Measurements from ENCODE around the gene MCIDAS. TPM values are rescaled to one million over a fixed set of nuclear protein-coding genes. Genes with fewer than 3 reads are reported as not detected.
A peak's percentile ranks its signal among the peaks of the same experiment; 100 is the strongest.

Gene MCIDAS
- total RNA-seq (not detected), polyA plus RNA-seq (not detected)
- long read RNA-seq, donor 1 = 0 reads
- long read RNA-seq, donor 2 = 0 reads

DNA sequence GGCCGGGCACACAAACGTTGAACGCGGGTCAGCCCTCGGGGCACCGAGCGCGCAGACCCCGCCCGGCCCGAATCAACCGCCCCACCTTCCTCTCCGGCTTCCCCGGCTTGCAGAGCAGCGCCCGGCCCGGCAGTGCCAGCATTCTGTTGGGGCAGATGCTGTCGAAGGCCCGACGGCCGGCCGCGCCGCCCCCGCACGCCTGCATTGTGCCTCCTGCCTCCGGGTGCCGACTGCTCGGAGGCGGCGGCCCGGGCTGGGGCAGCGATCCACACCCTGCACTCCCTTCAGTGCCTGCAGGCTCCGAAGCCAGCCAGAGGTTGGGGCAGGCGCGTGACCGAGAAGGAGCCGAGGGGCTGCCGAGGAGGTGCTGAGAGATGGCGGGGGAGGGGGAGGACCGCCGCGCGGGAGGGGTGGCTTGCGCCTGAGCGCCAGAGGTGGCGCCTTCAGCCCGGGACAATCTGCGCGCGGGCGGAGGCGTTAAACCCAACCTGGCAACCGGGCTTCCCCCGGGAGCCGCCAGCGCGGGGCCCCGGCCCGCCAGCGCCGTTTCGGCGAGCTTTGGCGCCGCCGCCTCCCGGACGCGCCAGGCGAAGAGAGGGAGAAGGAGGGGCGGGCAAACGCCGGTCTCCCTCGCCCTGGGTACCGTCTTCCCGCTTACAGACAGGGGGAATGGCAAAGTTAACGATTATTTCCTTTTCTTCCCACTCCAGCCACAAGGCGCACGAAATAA is at the start of gene MCIDAS:
Gene MCIDAS (minus strand): TSS at position 382 of the 730 bp plus-strand sequence. CDS start 177 bp downstream, at position 205.
- peaks cover 54 to 100% (median 100%) of the 10 kb centered on the region in 7 donors for H3K27me3 ChIP-seq (replicated peaks in 1 of 7)
- DNase-seq = peak; percentile 80

DNA sequence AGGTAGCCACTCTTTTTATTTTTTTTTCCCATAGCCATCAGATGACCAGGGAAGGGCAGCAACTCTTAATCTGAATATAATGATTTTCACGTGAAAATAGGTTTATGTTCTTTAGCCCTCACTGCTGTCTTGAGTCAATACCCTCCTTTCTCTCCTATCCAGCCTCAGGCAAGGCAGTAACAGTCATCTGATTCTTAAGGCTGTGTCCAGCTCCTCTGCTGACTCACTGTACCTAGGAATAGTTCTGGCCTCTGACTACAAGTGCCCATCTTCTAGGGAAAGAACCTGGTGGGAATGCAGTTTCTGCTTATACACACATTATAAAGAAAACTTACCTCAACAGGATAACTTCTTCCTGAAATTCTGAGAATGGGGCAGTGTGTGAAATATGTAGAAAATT is 49.7 kb upstream of the MCIDAS start:
- H3K36me3 ChIP-seq = peaks cover 4 to 100% (median 84%) of the 10 kb centered on the region in 6 donors
- H3K4me1 ChIP-seq = no peaks in the 10 kb centered on the region
- TF ChIP-seq POLR2AphosphoS5 (IDR thresholded peaks at IDR 0.05) (no peak), POLR2A (IDR thresholded peaks at IDR 0.05) (no peak)
- TF ChIP-seq, protein P1, sequence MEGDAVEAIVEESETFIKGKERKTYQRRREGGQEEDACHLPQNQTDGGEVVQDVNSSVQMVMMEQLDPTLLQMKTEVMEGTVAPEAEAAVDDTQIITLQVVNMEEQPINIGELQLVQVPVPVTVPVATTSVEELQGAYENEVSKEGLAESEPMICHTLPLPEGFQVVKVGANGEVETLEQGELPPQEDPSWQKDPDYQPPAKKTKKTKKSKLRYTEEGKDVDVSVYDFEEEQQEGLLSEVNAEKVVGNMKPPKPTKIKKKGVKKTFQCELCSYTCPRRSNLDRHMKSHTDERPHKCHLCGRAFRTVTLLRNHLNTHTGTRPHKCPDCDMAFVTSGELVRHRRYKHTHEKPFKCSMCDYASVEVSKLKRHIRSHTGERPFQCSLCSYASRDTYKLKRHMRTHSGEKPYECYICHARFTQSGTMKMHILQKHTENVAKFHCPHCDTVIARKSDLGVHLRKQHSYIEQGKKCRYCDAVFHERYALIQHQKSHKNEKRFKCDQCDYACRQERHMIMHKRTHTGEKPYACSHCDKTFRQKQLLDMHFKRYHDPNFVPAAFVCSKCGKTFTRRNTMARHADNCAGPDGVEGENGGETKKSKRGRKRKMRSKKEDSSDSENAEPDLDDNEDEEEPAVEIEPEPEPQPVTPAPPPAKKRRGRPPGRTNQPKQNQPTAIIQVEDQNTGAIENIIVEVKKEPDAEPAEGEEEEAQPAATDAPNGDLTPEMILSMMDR (IDR thresholded peaks at IDR 0.05 in 8 of 11, conservative IDR thresholded peaks at IDR 0.05 in 3 of 11) = no peak
- H3K27me3 ChIP-seq (replicated peaks in 1 of 7) = no peaks in the 10 kb centered on the region
- DNase-seq = no peak
- WGBS, 5 donors = 88 to 100% (median 100%) methylated on average over 1 of the region's 1 CpG
- H3K4me3 ChIP-seq = no peak overlapping the region
- intact Hi-C loops (cut with DNase I; ENCODE audit: low total_unique reads) = no loop called here
- no peaks in the 10 kb centered on the region for H3K9me3 ChIP-seq
- no peak overlapping the region for H3K27ac ChIP-seq

More for the DNA sequence above, at the start of gene MCIDAS:
- Histone ChIP-seq H3K9me3 (no peaks in the 10 kb centered on the region), H3K36me3 (no peaks in the 10 kb centered on the region), H3K27ac (no peak within 1 kb of the TSS), H3K4me3 (peak within 1 kb of the TSS; percentile 23 to 73 (median 42)), H3K4me1 (peaks cover 28 to 59% (median 47%) of the 10 kb centered on the region in 6 donors)
- 1% methylated on average over 36 to 80 of the region's 80 CpGs for WGBS, 5 donors
- TF ChIP-seq POLR2A (IDR thresholded peaks at IDR 0.05) = no peak
- TF ChIP-seq, protein P1 (IDR thresholded peaks at IDR 0.05 in 8 of 11, conservative IDR thresholded peaks at IDR 0.05 in 3 of 11) = peak in 1 of 11 experiments; percentile 2
- intact Hi-C loops (cut with DNase I; ENCODE audit: low total_unique reads) = loop anchor here (10.0 kb wide), 1 partner anchor 52 kb away; the partner anchor contains the start of gene CDC20B

DNA sequence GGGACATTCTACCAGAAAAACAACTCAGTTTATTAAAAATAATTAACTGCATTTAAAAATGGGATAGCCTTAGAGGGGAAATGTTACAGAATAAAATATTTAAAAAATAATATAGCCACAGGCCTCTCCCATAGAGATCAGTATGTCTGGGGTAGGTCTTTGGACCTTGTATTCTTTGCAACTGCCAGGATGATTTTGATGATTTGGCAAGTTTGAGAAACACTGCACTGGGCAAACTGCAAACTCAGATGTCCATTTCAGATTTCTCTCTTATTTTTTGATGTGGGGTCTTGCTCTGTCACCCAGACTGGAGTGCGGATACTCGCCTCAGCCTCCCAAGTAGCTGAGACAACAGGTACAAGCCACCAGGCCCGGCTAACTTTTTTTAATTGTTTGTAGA is 31.2 kb upstream of the MCIDAS start:
- DNase-seq = no peak
- Histone ChIP-seq H3K36me3 (peaks cover 0 to 94% (median 76%) of the 10 kb centered on the region in 6 donors), H3K27ac (no peak overlapping the region), H3K4me3 (no peak overlapping the region), H3K4me1 (no peaks in the 10 kb centered on the region), H3K27me3 (replicated peaks in 1 of 7) (no peaks in the 10 kb centered on the region), H3K9me3 (no peaks in the 10 kb centered on the region)
- TF ChIP-seq POLR2A (IDR thresholded peaks at IDR 0.05) (no peak), POLR2AphosphoS5 (IDR thresholded peaks at IDR 0.05) (no peak)
- TF ChIP-seq, protein P1 (IDR thresholded peaks at IDR 0.05 in 8 of 11, conservative IDR thresholded peaks at IDR 0.05 in 3 of 11) = no peak
- intact Hi-C loops (cut with DNase I; ENCODE audit: low total_unique reads) = no loop called here
- WGBS, 5 donors = 96 to 98% (median 97%) methylated on average over 3 of the region's 3 CpGs

DNA sequence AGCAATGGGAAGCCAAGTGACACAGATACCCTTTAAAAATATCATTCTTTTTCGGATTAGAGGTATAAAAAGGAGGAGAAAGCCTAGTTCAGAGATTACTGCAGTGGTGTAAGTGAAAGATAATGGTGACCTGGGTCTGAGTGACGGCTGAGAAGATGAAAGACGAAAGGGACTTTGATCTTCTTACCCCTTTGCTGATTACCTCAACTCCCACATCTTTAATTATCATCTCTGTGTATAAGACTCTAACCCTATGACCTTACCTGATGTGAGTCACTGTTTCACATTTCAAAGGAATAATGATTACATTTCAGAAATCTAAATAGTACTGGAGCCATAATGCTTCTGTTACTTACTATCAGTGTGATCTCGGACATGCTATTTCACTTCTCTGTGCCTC is 27.7 kb upstream of the MCIDAS start:
- WGBS, 5 donors = 93 to 97% (median 95%) methylated on average over 4 of the region's 4 CpGs
- H3K27me3 ChIP-seq (replicated peaks in 1 of 7) = no peaks in the 10 kb centered on the region
- H3K27ac ChIP-seq = no peak overlapping the region
- intact Hi-C loops (cut with DNase I; ENCODE audit: low total_unique reads) = no loop called here
- TF ChIP-seq, protein P1 (IDR thresholded peaks at IDR 0.05 in 8 of 11, conservative IDR thresholded peaks at IDR 0.05 in 3 of 11) = no peak
- no peaks in the 10 kb centered on the region for H3K9me3 ChIP-seq
- H3K36me3 ChIP-seq = peaks cover 0 to 58% (median 49%) of the 10 kb centered on the region in 6 donors
- no peak overlapping the region for H3K4me3 ChIP-seq
- DNase-seq = no peak
- no peaks in the 10 kb centered on the region for H3K4me1 ChIP-seq
